Activated CD4-positive, alpha-beta T cell treated with anti-CD3 and anti-CD28 coated beads, Interleukin-2, amount 10 ng/mL, durations not matched to agents 7 days and 5 days (primary cell): ENCODE results near the gene SEMA3G. TPM values are rescaled to one million over a fixed set of nuclear protein-coding genes. Genes with fewer than 3 reads are reported as not detected.

Experiments
- CTCF ChIA-PET: fragments of 350-600 bp; sonication (Branson Sonifier 250); formaldehyde crosslinking; loops from one replicate; lab custom pipeline; 2021; ENCODE audit warnings: antibody characterized with exemption; lab: Charles Lee
- POLR2A ChIA-PET: fragments of 350-600 bp; sonication (Branson Sonifier 250); formaldehyde crosslinking; loops from one replicate; lab custom pipeline; 2021; ENCODE audit warnings: antibody characterized with exemption; lab: Charles Lee
- DNase-seq: peaks from one replicate; pipeline ENCODE4 v3.0.0-alpha.2; 2020
- H3K27ac Mint-ChIP-seq: one replicate; pipeline ENCODE4 v1.8.0; 2021; ENCODE audit warnings: mild to moderate bottlenecking, moderate library complexity, mixed read lengths
- H3K27me3 Mint-ChIP-seq: one replicate; pipeline ENCODE4 v1.8.0; 2021; ENCODE audit warnings: mixed read lengths
- H3K36me3 Mint-ChIP-seq: one replicate; pipeline ENCODE4 v1.8.0; 2021; ENCODE audit warnings: low read depth, mixed read lengths
- H3K4me1 Mint-ChIP-seq: one replicate; pipeline ENCODE4 v1.8.0; 2021; ENCODE audit warnings: mixed read lengths
- H3K4me3 Mint-ChIP-seq: one replicate; pipeline ENCODE4 v1.8.0; 2021; ENCODE audit warnings: mild to moderate bottlenecking, moderate library complexity, mixed read lengths
- H3K9me3 Mint-ChIP-seq: one replicate; pipeline ENCODE4 v1.8.0; 2021; ENCODE audit warnings: mixed read lengths
- total RNA-seq, 2 experiments: library from RNA; stranded (reverse); gene quantifications; one replicate each; pipeline ENCODE4 v1.2.3, GENCODE V29; 2021

The SEMA3G gene
- total RNA-seq, 2 experiments from 2014 or later, result 0.15 TPM; not detected in 1

GRCh38 chr3:52484680-52485461 lies 40.0 kb upstream of the SEMA3G start:
- Mint-ChIP-seq H3K27ac (no peak overlapping the region), H3K4me1 (no peaks in the 10 kb centered on the region), H3K36me3 (peaks cover 25% of the 10 kb centered on the region), H3K9me3 (no peaks in the 10 kb centered on the region), H3K4me3 (no peak overlapping the region), H3K27me3 (no peaks in the 10 kb centered on the region)
- no peak for DNase-seq
- ChIA-PET CTCF (no interaction called here), POLR2A (no interaction called here)

- no peak overlapping the region for H3K27ac Mint-ChIP-seq
- ChIA-PET POLR2A (no interaction called here), CTCF (no interaction called here)
- DNase-seq, result no peak
- no peaks in the 10 kb centered on the region for H3K27me3 Mint-ChIP-seq
- no peaks in the 10 kb centered on the region for H3K4me1 Mint-ChIP-seq
- no peak overlapping the region for H3K4me3 Mint-ChIP-seq
- H3K36me3 Mint-ChIP-seq, result peaks cover 27% of the 10 kb centered on the region
- no peaks in the 10 kb centered on the region for H3K9me3 Mint-ChIP-seq
These were observed 38.9 kb upstream of the SEMA3G start for GRCh38 chr3:52483577-52484381.

GRCh38 chr3:52483081-52483480 lies 38.2 kb upstream of the SEMA3G start:
- ChIA-PET CTCF (no interaction called here), POLR2A (no interaction called here)
- peaks cover 28% of the 10 kb centered on the region for H3K36me3 Mint-ChIP-seq

GRCh38 chr3:52481819-52482521 lies 37.1 kb upstream of the SEMA3G start:
- Mint-ChIP-seq H3K4me3 (no peak overlapping the region), H3K4me1 (no peaks in the 10 kb centered on the region), H3K36me3 (peaks cover 26% of the 10 kb centered on the region), H3K27me3 (no peaks in the 10 kb centered on the region), H3K9me3 (no peaks in the 10 kb centered on the region), H3K27ac (no peak overlapping the region)
- ChIA-PET CTCF (interaction anchor here (0.7 to 1.9 kb wide), 4 partner anchors 10 to 46 kb away, joined by 3 to 4 read pairs (median 4); no protein-coding TSS in a partner anchor), POLR2A (no interaction called here)
- DNase-seq, result no peak

More at GRCh38 chr3:52483081-52483480, 38.2 kb upstream of the SEMA3G start:
- Mint-ChIP-seq H3K9me3 (no peaks in the 10 kb centered on the region), H3K4me1 (no peaks in the 10 kb centered on the region), H3K27ac (no peak overlapping the region), H3K4me3 (no peak overlapping the region), H3K27me3 (no peaks in the 10 kb centered on the region)
- no peak for DNase-seq

GRCh38 chr3:52480768-52481715 lies 36.1 kb upstream of the SEMA3G start:
- no peak for DNase-seq
- POLR2A ChIA-PET, result no interaction called here
- H3K36me3 Mint-ChIP-seq, result peaks cover 26% of the 10 kb centered on the region
- no peak overlapping the region for H3K27ac Mint-ChIP-seq
- H3K4me3 Mint-ChIP-seq, result no peak overlapping the region
- H3K4me1 Mint-ChIP-seq, result no peaks in the 10 kb centered on the region
- H3K27me3 Mint-ChIP-seq, result no peaks in the 10 kb centered on the region
- H3K9me3 Mint-ChIP-seq, result no peaks in the 10 kb centered on the region
- CTCF ChIA-PET, result interaction anchor here (1.7 to 1.9 kb wide), 2 partner anchors 9 to 12 kb away, joined by 4 read pairs; no protein-coding TSS in a partner anchor

GRCh38 chr3:52479877-52480575 lies 35.1 kb upstream of the SEMA3G start:
- Mint-ChIP-seq H3K27ac (no peak overlapping the region), H3K27me3 (no peaks in the 10 kb centered on the region), H3K9me3 (no peaks in the 10 kb centered on the region), H3K4me3 (no peak overlapping the region), H3K36me3 (peaks cover 34% of the 10 kb centered on the region), H3K4me1 (no peaks in the 10 kb centered on the region)
- no peak for DNase-seq
- CTCF ChIA-PET, result interaction anchor here (1.0 kb wide), 1 partner anchor 49 kb away, joined by 3 read pairs; no protein-coding TSS in a partner anchor
- POLR2A ChIA-PET, result no interaction called here

GRCh38 chr3:52479037-52479876 lies 34.4 kb upstream of the SEMA3G start:
- ChIA-PET CTCF (interaction anchor here (1.0 kb wide), 1 partner anchor 50 kb away, joined by 3 read pairs; no protein-coding TSS in a partner anchor), POLR2A (no interaction called here)

GRCh38 chr3:52477796-52478095 lies 32.8 kb upstream of the SEMA3G start:
- Mint-ChIP-seq H3K27ac (no peak overlapping the region), H3K27me3 (no peaks in the 10 kb centered on the region), H3K36me3 (peaks cover 37% of the 10 kb centered on the region), H3K9me3 (no peaks in the 10 kb centered on the region), H3K4me3 (no peak overlapping the region), H3K4me1 (no peaks in the 10 kb centered on the region)
- POLR2A ChIA-PET, result no interaction called here
- CTCF ChIA-PET, result no interaction called here
- no peak for DNase-seq

More at GRCh38 chr3:52479037-52479876, 34.4 kb upstream of the SEMA3G start:
- no peaks in the 10 kb centered on the region for H3K9me3 Mint-ChIP-seq
- H3K27ac Mint-ChIP-seq, result no peak overlapping the region
- no peak overlapping the region for H3K4me3 Mint-ChIP-seq
- H3K27me3 Mint-ChIP-seq, result no peaks in the 10 kb centered on the region
- H3K4me1 Mint-ChIP-seq, result no peaks in the 10 kb centered on the region
- H3K36me3 Mint-ChIP-seq, result peaks cover 34% of the 10 kb centered on the region
- no peak for DNase-seq

- no peaks in the 10 kb centered on the region for H3K9me3 Mint-ChIP-seq
- H3K4me1 Mint-ChIP-seq, result no peaks in the 10 kb centered on the region
- H3K36me3 Mint-ChIP-seq, result peaks cover 37% of the 10 kb centered on the region
- no peak for DNase-seq
- no peak overlapping the region for H3K27ac Mint-ChIP-seq
- no peaks in the 10 kb centered on the region for H3K27me3 Mint-ChIP-seq
- ChIA-PET CTCF (interaction anchor here (1.6 kb wide), 1 partner anchor 17 kb away, joined by 3 read pairs; no protein-coding TSS in a partner anchor), POLR2A (no interaction called here)
- no peak overlapping the region for H3K4me3 Mint-ChIP-seq
These were observed 32.3 kb upstream of the SEMA3G start for GRCh38 chr3:52477076-52477795.

- POLR2A ChIA-PET, result no interaction called here
- Mint-ChIP-seq H3K27ac (no peak overlapping the region), H3K4me3 (no peak overlapping the region), H3K27me3 (no peaks in the 10 kb centered on the region), H3K36me3 (peaks cover 24% of the 10 kb centered on the region), H3K4me1 (peaks cover 4% of the 10 kb centered on the region), H3K9me3 (no peaks in the 10 kb centered on the region)
- CTCF ChIA-PET, result interaction anchor here (0.8 to 2.9 kb wide), 3 partner anchors 9 to 42 kb away, joined by 3 to 10 read pairs (median 4); no protein-coding TSS in a partner anchor
- DNase-seq, result no peak
These were observed 28.1 kb upstream of the SEMA3G start for GRCh38 chr3:52473026-52473425.
